HG03060 (cell line): ENCODE data around the gene BPIFB2.
"Not testable (repeated sequence)": the region's sequence is repeated elsewhere in the genome, so short reads cannot be mapped to it uniquely, and the experiment has no call there.

ENCODE experiments used
- ATAC-seq: cut with Tn5 transposase; IDR thresholded peaks from one replicate; pipeline ENCODE4 v1.9.1; 2021; ENCODE audit warnings: low read depth, moderate number of reproducible peaks; ENCODE audit not compliant: unreplicated experiment

BPIFB2 gene

GRCh38 chr20:33032555-33032954 lies 25.1 kb downstream of the BPIFB2 start:
- ATAC-seq: no peak

DNA sequence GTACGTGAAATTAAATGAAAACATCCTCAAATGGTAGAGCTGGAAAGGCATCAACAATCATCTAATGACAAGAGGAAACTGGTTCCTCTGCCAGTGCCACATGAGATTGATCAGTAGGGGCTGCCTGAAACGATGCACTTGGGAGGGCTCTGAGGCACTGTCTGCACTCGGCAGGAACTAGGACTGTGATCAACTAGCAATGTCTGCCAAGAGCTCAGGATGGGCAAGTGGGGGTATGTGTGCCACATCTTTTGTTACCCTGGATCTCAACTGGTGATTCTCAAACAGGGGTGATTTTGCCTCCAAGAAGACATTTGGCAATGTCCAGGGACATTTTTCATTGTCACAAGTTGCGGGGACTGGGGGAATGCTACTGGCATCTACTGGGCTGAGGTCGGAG lies 25.9 kb downstream of the BPIFB2 start:
- ATAC-seq: no peak

DNA sequence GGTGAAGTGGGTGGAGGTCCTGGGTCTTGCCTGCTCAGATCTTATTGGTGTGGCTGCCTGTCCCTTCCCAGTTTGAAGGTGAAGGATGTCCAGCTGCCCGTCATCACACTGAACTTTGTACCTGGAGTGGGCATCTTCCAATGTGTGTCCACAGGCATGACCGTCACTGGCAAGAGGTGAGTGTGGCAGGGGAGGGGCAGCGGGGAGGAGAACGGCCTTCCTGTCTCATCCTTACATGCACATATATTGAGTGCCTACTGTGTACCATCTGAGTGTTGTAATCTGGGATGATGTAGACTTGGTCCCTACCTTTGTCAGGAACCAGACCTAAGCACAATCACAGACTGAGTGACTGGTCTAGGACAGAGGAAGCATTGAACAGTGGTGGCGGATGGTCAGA lies 26.6 kb downstream of the BPIFB2 start:
- ATAC-seq: no peak

- no peak for ATAC-seq
Observed at GRCh38 chr20:33034901-33035492, 27.5 kb downstream of the BPIFB2 start.

GRCh38 chr20:33037456-33037855 lies 30.0 kb downstream of the BPIFB2 start:
- ATAC-seq: no peak

DNA sequence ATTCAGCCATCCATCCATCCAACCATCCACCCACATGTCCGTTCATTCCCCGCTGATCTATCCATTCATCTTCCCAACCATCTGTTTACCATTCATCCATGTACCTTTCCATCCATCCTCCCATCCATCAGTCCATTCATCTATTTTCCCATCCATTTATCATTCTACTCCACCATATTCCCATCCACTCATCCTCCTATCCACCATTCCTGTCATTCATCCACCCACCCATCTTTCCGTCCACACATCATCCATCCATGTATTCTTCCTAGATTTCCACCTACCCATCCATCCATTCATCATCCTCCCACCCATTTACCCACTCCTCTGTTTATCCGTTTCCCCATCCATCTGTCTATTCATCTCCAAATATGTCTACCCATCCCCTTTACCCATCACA lies 30.7 kb downstream of the BPIFB2 start:
- ATAC-seq: no peak

- no peak for ATAC-seq
Observed at GRCh38 chr20:33042430-33042829, 34.9 kb downstream of the BPIFB2 start.

GRCh38 chr20:33042983-33043730 lies 35.7 kb downstream of the BPIFB2 start:
- no peak for ATAC-seq

GRCh38 chr20:33043731-33044181 lies 36.3 kb downstream of the BPIFB2 start:
- no peak for ATAC-seq

DNA sequence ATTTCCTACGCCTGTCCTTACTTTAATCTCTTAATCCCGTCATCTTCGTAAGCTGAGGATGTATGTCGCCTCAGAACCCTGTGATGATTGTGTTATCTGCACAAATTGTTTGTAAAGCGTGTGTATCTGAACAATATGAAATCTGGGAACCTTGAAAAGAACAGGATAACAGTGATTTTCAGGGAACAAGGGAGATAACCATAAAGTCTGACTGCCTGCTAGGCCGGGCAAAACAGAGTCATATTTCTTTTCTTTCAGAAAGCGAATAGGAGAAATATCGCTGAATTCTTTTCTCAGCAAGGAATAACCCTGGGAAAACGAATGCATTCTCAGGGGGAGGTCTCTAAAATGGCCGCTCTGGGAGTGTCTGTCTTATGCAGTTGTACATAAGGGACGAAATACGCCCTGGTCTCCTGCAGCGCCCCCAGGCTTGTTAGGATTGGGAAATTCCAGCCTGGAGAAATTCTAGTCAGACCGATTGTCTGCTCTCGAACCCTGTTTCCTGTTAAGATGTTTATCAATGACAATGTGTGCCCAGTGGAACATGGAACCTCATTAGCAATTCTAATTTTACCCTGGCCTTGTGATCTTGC lies 37.7 kb downstream of the BPIFB2 start:
- ATAC-seq: not testable (repeated sequence)

- ATAC-seq: no peak
Observed at GRCh38 chr20:33046412-33046811, 38.9 kb downstream of the BPIFB2 start.

GRCh38 chr20:33051333-33051732 lies 43.8 kb downstream of the BPIFB2 start:
- ATAC-seq: no peak

DNA sequence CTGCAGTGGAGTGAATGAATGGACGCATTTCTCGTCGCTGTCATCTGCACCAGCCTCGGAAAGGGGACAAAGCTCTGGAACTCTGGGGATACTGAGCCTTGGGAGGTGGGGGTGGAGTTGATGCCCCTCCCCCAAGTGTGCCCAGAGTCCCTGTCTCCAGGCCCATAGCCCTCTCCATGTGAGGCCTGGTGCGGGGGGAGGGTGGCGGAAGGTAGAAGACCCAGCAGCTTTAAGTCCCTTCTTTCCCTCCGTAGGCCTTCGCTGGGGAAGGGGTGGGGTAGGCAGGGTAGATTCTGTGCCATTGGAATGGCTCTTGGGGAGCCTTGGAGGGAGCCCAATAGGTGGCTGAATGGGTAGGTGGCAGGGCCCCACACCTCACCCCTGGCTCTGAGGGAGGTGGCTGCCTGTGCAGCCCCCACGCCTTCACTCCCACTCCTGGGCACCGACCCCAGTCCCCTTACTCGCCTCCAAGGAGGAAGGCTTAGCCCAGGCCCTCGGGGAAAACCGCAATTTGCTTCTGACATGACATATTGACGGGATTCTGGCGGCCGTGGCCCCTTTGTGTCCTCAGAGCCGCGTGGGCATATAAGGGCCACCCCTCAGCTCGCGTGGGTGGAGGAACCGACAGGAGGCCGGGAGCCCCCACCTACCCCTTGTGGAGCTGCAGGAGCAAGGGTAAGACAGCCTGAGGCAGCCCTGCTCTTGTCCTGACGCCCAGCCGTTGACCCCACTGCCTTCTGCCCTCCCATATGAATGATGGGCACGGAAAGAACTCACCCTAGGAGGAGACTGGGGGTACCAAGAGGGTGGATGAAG lies 46.0 kb downstream of the BPIFB2 start, which contains the start of gene BPIFB3:
BPIFB3 (plus strand) TSS at position 613 of the 816 bp plus-strand sequence. CDS start 1,533 bp downstream, outside the sequence.
- no peak for ATAC-seq

GRCh38 chr20:33054381-33054780 lies 46.9 kb downstream of the BPIFB2 start:
- ATAC-seq: no peak

GRCh38 chr20:33054791-33055190 lies 47.3 kb downstream of the BPIFB2 start:
- no peak for ATAC-seq

GRCh38 chr20:33059136-33059535 lies 51.6 kb downstream of the BPIFB2 start:
- ATAC-seq: no peak

- ATAC-seq: no peak
Observed at GRCh38 chr20:33059741-33060390, 52.4 kb downstream of the BPIFB2 start.

DNA sequence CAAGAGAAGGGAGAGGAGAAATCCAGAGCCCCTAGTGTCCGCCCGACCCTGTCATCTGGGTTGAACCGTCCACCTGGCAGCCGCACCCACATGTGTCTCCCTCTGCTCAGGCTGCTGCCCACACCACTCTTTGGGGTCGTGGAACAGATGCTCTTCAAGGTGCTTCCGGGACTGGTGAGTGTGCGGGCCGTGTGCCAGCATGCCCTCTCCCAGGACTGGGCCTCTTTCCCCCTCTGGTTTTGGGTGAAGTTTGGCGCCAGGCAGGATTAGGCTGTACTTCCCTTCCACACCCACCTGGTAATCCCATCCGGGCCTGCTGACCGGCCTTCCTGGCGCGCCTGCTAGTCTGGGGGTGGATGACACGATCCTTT lies 54.1 kb downstream of the BPIFB2 start:
- no peak for ATAC-seq

GRCh38 chr20:33062105-33062824 lies 54.8 kb downstream of the BPIFB2 start:
- no peak for ATAC-seq

- no peak for ATAC-seq
Observed at GRCh38 chr20:33062825-33063149, 55.3 kb downstream of the BPIFB2 start.
